Lung (tissue), 12 donors: ENCODE data around the gene LRRC17. TPM values are rescaled to one million over a fixed set of nuclear protein-coding genes. Genes with fewer than 3 reads are reported as not detected.

Source experiments
- ATAC-seq: fragments of 200-7000 bp; cut with Tn5 transposase; one replicate; pipeline ENCODE4 v1.9.1; 2020; ENCODE audit warnings: moderate number of reproducible peaks; ENCODE audit not compliant: insufficient read depth, low FRiP score
- DNase-seq, 3 donors: peaks; one replicate each; pipeline ENCODE4 v3.0.0-alpha.2; 2013 to 2017
- H3K27ac ChIP-seq, 2 donors: one replicate each; pipeline ENCODE4 v1.5.1; 2013; ENCODE audit warnings: mild to moderate bottlenecking in 2 of 2, moderate library complexity in 2 of 2, control low read depth in 1 of 2, inconsistent platforms in 1 of 2, low read depth in 1 of 2, low read length in 1 of 2
- H3K27me3 ChIP-seq, 3 donors: one replicate each; pipeline ENCODE4 v1.5.1; 2013; ENCODE audit warnings: low read length in 2 of 3; ENCODE audit not compliant: control insufficient read depth in 3 of 3, insufficient read depth in 3 of 3
- H3K36me3 ChIP-seq, 4 donors: one replicate each; pipeline ENCODE4 v1.5.1; 2013; ENCODE audit warnings: low read length in 4 of 4, mild to moderate bottlenecking in 1 of 4, moderate library complexity in 1 of 4; ENCODE audit not compliant: control insufficient read depth in 4 of 4, insufficient read depth in 4 of 4
- H3K4me1 ChIP-seq, 5 donors: one replicate each; pipeline ENCODE4 v1.5.1; 2013; ENCODE audit warnings: low read length in 5 of 5, mild to moderate bottlenecking in 2 of 5, moderate library complexity in 1 of 5; ENCODE audit not compliant: control insufficient read depth in 5 of 5, insufficient read depth in 5 of 5
- H3K4me3 ChIP-seq: one replicate; pipeline ENCODE4 v1.5.1; 2013; ENCODE audit warnings: mild to moderate bottlenecking, control low read depth, moderate library complexity
- H3K9ac ChIP-seq, 2 donors: one replicate each; pipeline ENCODE4 v1.5.1; 2013; ENCODE audit warnings: low read length in 2 of 2, control low read depth in 1 of 2; ENCODE audit not compliant: insufficient read depth in 1 of 2
- H3K9me3 ChIP-seq, 4 donors: one replicate each; pipeline ENCODE4 v1.5.1; 2013; ENCODE audit warnings: low read length in 3 of 4, mild to moderate bottlenecking in 1 of 4, moderate library complexity in 1 of 4; ENCODE audit not compliant: control insufficient read depth in 4 of 4, insufficient read depth in 3 of 4
- CTCF ChIP-seq: IDR thresholded peaks from 2 replicates; pipeline ENCODE4 v1.5.1; 2012; ENCODE audit warnings: mild to moderate bottlenecking; ENCODE audit errors: control extremely low read depth, extremely low read depth
- WGBS, 2 donors: extraction: QIAGEN DNeasy Blood & Tissue Kit; methylation state at CpG; one replicate each; pipeline ENCODE4 v1.1.7; 2013; 5-methylcytosine and 5-hydroxymethylcytosine counted together
- polyA plus RNA-seq, 2 donors: library from polyadenylated mRNA; stranded (reverse); fragments of 200-250 nt; gene quantifications; one replicate each; pipeline ENCODE4 v1.2.1, GENCODE V29; 2013
- total RNA-seq, 2 donors: library from RNA; depleted of rRNA in 1 of 2; stranded (reverse); fragments of >200 nt in 1 of 2; gene quantifications; one replicate each; pipeline ENCODE4 v1.2.1, GENCODE V29; 2014 to 2021
- donor health status: control.
- donor health status: control.
- donor health status: Bipolar disorder and iron deficiency.
- donor health status: healthy.
- donor health status: DM: yes; HTN: yes; CAD: no.

Gene LRRC17
- total and polyA plus RNA-seq, 4 donors = 0.63 to 81.6 (median 2.2) TPM

- no peak for DNase-seq
- Histone ChIP-seq H3K4me3 (no peak overlapping the region), H3K9me3 (peaks cover 0 to 2% (median 0%) of the 10 kb centered on the region in 4 donors), H3K36me3 (no peaks in the 10 kb centered on the region), H3K9ac (no peak overlapping the region), H3K27me3 (no peaks in the 10 kb centered on the region), H3K27ac (no peak overlapping the region), H3K4me1 (peaks cover 0 to 20% (median 3%) of the 10 kb centered on the region in 5 donors)
- WGBS, 2 donors = 19 to 35% methylated on average over 1 of the region's 1 CpG
- no peak for ATAC-seq
- TF ChIP-seq CTCF = no peak
These were observed 80.9 kb downstream of the LRRC17 start for GRCh38 chr7:102993718-102994029.

DNA sequence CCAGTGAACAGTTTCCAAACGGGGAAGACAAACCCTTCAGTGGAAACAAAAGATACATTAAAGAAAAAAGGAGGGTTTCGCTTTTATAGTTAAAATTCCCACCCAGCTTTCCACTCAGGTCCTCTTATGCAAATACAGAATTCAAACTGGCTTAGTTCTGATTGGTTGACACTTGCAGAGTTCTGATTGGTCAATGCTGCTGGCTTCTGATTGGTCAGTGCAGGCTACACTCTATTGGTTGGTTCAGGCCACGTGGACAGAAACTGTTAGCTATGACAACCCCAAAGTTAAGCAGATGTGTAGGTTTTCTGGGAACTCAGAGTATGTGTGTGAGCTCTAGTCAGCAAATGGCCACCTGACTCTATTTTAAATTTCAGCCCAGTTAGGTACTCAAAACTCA lies 81.8 kb downstream of the LRRC17 start:
- no peak for DNase-seq
- H3K27ac ChIP-seq = no peak overlapping the region
- H3K27me3 ChIP-seq = no peaks in the 10 kb centered on the region
- H3K4me1 ChIP-seq = peaks cover 0 to 20% (median 3%) of the 10 kb centered on the region in 5 donors
- WGBS, 2 donors = 90 to 92% methylated on average over 3 of the region's 3 CpGs
- no peaks in the 10 kb centered on the region for H3K36me3 ChIP-seq
- TF ChIP-seq CTCF = no peak
- peaks cover 0 to 2% (median 0%) of the 10 kb centered on the region in 4 donors for H3K9me3 ChIP-seq
- H3K9ac ChIP-seq = no peak overlapping the region
- ATAC-seq = no peak
- H3K4me3 ChIP-seq = no peak overlapping the region

Other genes with a start within 250 kb of the LRRC17 start
- 1 to 10 TPM; 6.9 to 9.9 TPM for gene POLR2J2, start 241.3 kb upstream of the LRRC17 start, total RNA-seq
- 1 to 10 TPM; 1.3 to 6.3 TPM for gene POLR2J2, start 241.3 kb upstream of the LRRC17 start, polyA plus RNA-seq
- 10 to 100 TPM; 11.2 to 17.3 TPM for gene FAM185A, start 164.0 kb upstream of the LRRC17 start, total RNA-seq
- gene FAM185A, start 164.0 kb upstream of the LRRC17 start, polyA plus RNA-seq = 1 to 10 TPM; 2.8 to 4.8 TPM
- gene FBXL13, start 161.8 kb downstream of the LRRC17 start, total RNA-seq = 10 to 100 TPM in 1 of 2 donors, 1 to 10 TPM in 1; 6.0 to 12.3 TPM
- gene FBXL13, start 161.8 kb downstream of the LRRC17 start, polyA plus RNA-seq = 1 to 10 TPM in 1 of 2 donors, under 1 TPM in 1; 0.61 to 1.4 TPM
- 10 to 100 TPM; 33.6 to 39.4 TPM for gene ARMC10, start 162.1 kb downstream of the LRRC17 start, total RNA-seq
- gene ARMC10, start 162.1 kb downstream of the LRRC17 start, polyA plus RNA-seq = 10 to 100 TPM; 22.2 to 23.1 TPM
- 10 to 100 TPM; 12.9 to 37.0 TPM for gene NAPEPLD, start 236.1 kb downstream of the LRRC17 start, total RNA-seq
- gene NAPEPLD, start 236.1 kb downstream of the LRRC17 start, polyA plus RNA-seq = 1 to 10 TPM; 2.9 to 4.8 TPM